Urinary bladder (tissue), 4 donors: ENCODE results near the gene SPINT3. TPM values are rescaled to one million over a fixed set of nuclear protein-coding genes. Genes with fewer than 3 reads are reported as not detected.
"Not testable (repeated sequence)": the region's sequence is repeated elsewhere in the genome, so short reads cannot be mapped to it uniquely, and the experiment has no call there.

ENCODE experiments used
- DNase-seq: peaks from one replicate; pipeline ENCODE4 v3.0.0-alpha.2; 2015; ENCODE audit errors: extremely low spot score
- H3K27ac ChIP-seq: one replicate; pipeline ENCODE4 v1.5.1; 2013; ENCODE audit warnings: low read depth, mild to moderate bottlenecking, moderate library complexity
- H3K36me3 ChIP-seq: one replicate; pipeline ENCODE4 v1.6.1; 2013; ENCODE audit warnings: mild to moderate bottlenecking, moderate library complexity; ENCODE audit not compliant: insufficient read depth
- H3K4me1 ChIP-seq: one replicate; pipeline ENCODE4 v1.6.1; 2013; ENCODE audit warnings: mild to moderate bottlenecking, moderate library complexity; ENCODE audit not compliant: insufficient read depth
- H3K4me3 ChIP-seq: one replicate; pipeline ENCODE4 v1.5.1; 2013; ENCODE audit warnings: low read depth, low read length
- WGBS: extraction: QIAGEN DNeasy Blood & Tissue Kit; methylation state at CpG from one replicate; pipeline ENCODE4 v1.1.7; 2013; 5-methylcytosine and 5-hydroxymethylcytosine counted together
- polyA plus RNA-seq: library from polyadenylated mRNA; stranded (reverse); fragments of 200-250 nt; gene quantifications from one replicate; pipeline ENCODE4 v1.2.3, GENCODE V29; 2013
- total RNA-seq: library from RNA; depleted of rRNA; stranded (reverse); fragments of >200 nt; gene quantifications from one replicate; pipeline ENCODE4 v1.2.3, GENCODE V29; 2014
- donor health status: healthy with polysubstance abuse.
- donor health status: healthy.

SPINT3 gene
- total and polyA plus RNA-seq, 2 donors: not detected

DNA sequence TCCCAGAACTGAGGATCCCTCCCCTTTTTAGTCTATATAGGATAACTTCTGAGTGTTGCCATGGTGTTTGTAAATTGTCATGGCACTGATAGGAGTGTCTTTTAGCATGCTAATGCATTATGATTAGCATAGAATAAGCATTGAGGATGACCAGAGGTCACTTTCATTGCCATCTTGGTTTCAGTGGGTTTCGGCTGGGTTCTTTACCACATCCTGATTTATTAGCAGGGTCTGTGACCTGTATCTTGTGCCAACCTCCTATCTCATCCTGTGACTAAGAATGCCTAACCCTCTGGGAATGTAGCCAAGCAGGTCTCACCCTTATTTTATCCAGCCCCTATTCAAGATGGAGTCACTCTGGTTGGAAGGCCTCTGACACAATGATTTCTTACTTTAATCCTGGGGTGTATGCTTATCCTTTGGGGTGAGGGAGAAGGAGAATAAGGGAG lies 26.3 kb downstream of the SPINT3 start:
- H3K4me3 ChIP-seq: no peak overlapping the region
- H3K4me1 ChIP-seq: no peaks in the 10 kb centered on the region
- no peaks in the 10 kb centered on the region for H3K36me3 ChIP-seq
- 49% methylated on average over 1 of the region's 1 CpG for WGBS
- no peak for DNase-seq
- H3K27ac ChIP-seq: no peak overlapping the region

DNA sequence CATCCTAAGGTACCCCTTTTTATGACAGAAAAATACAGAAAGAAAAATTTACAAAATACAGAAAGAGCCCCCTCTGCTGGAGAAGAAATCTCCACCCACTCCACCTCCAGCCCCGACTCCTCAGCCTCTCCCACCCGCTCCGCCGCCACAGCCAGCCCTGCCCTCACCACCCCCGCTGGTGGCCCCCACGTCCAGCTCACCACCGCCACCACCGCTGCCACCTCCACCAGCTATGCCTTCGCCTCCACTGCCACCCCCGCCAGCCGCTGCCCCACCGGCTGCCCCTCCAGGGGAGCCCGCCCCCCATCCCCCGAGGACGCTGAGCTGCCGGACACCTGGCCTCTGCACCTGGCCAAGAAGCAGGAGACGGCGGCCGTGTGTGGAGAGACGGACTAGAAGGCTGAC lies 28.2 kb downstream of the SPINT3 start:
- Histone ChIP-seq H3K4me1 (no peaks in the 10 kb centered on the region), H3K36me3 (no peaks in the 10 kb centered on the region), H3K27ac (no peak overlapping the region), H3K4me3 (no peak overlapping the region)
- DNase-seq: no peak
- WGBS: 23% methylated on average over 20 of the region's 20 CpGs

GRCh38 chr20:45485388-45485787 lies 30.0 kb downstream of the SPINT3 start:
- WGBS: 56% methylated on average over 4 of the region's 4 CpGs
- Histone ChIP-seq H3K4me1 (no peaks in the 10 kb centered on the region), H3K4me3 (no peak overlapping the region), H3K36me3 (no peaks in the 10 kb centered on the region), H3K27ac (no peak overlapping the region)
- DNase-seq: no peak

DNA sequence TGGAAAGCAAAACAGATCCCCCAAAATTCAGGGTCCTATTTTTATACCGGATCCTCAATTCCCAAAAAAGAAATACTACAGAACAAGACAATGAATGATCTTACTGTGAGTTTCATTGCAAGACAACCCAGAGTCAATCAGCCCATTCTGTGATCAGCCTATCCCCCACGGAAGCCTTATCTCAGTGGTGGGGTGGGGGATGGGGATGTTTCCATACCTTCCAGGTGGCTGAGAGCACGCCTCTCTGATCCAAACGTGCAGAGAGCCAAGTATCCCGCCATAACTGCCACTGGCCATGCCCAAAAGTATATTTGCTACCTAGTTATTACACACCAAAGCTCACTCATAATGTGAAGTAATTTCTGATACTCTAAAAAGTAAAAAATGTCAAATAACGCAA lies 30.7 kb downstream of the SPINT3 start:
- no peaks in the 10 kb centered on the region for H3K36me3 ChIP-seq
- H3K4me1 ChIP-seq: no peaks in the 10 kb centered on the region
- H3K4me3 ChIP-seq: no peak overlapping the region
- no peak for DNase-seq
- WGBS: 41% methylated on average over 6 of the region's 6 CpGs
- no peak overlapping the region for H3K27ac ChIP-seq

DNA sequence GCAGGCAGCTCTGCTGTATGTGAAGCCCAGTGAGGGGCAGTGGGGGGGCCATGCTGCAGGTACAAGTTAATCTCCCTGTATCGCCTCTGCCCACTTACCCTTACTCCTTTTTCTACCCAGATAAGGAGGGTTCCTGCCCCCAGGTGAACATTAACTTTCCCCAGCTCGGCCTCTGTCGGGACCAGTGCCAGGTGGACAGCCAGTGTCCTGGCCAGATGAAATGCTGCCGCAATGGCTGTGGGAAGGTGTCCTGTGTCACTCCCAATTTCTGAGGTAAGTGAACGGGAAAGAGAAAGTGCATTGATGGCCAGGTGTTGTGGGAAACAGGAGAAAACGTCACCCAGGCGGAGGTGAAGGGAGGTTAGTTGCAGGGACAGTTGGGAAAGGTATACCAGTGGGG lies 35.6 kb downstream of the SPINT3 start:
- no peaks in the 10 kb centered on the region for H3K4me1 ChIP-seq
- no peak for DNase-seq
- no peak overlapping the region for H3K27ac ChIP-seq
- H3K4me3 ChIP-seq: no peak overlapping the region
- H3K36me3 ChIP-seq: no peaks in the 10 kb centered on the region
- 92% methylated on average over 7 of the region's 7 CpGs for WGBS

- not testable (repeated sequence) for H3K36me3 ChIP-seq, DNase-seq, H3K4me3 ChIP-seq, H3K27ac ChIP-seq, H3K4me1 ChIP-seq
- 80% methylated on average over 7 of the region's 7 CpGs for WGBS
Observed at GRCh38 chr20:45477530-45478148, 37.8 kb downstream of the SPINT3 start.

DNA sequence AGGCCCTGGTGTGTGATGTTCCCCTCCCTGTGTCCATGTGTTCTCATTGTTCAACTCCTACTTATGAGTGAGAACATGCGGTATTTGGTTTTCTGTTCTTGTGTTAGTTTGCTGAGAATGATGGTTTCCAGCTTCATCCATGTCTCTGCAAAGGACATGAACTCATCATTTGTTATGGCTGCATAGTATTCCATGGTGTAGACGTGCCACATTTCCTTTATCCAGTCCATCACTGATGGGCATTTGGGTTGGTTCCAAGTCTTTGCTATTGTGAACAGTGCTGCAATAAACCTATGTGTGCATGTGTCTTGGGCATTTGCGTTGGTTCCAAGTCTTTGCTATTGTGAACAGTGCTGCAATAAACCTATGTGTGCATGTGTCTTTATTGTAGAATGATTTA lies 43.1 kb downstream of the SPINT3 start:
- not testable (repeated sequence) for H3K4me3 ChIP-seq, H3K27ac ChIP-seq, H3K4me1 ChIP-seq, DNase-seq, H3K36me3 ChIP-seq
- WGBS: 90% methylated on average over 3 of the region's 3 CpGs

- no peaks in the 10 kb centered on the region for H3K36me3 ChIP-seq
- no peak for DNase-seq
- H3K27ac ChIP-seq: peak overlapping the region; percentile 58
- H3K4me3 ChIP-seq: peak overlapping the region; percentile 52
- H3K4me1 ChIP-seq: no peaks in the 10 kb centered on the region
- 22% methylated on average over 10 of the region's 10 CpGs for whole genome bisulfite sequencing
Observed at GRCh38 chr20:45470937-45471336, 44.5 kb downstream of the SPINT3 start.

DNA sequence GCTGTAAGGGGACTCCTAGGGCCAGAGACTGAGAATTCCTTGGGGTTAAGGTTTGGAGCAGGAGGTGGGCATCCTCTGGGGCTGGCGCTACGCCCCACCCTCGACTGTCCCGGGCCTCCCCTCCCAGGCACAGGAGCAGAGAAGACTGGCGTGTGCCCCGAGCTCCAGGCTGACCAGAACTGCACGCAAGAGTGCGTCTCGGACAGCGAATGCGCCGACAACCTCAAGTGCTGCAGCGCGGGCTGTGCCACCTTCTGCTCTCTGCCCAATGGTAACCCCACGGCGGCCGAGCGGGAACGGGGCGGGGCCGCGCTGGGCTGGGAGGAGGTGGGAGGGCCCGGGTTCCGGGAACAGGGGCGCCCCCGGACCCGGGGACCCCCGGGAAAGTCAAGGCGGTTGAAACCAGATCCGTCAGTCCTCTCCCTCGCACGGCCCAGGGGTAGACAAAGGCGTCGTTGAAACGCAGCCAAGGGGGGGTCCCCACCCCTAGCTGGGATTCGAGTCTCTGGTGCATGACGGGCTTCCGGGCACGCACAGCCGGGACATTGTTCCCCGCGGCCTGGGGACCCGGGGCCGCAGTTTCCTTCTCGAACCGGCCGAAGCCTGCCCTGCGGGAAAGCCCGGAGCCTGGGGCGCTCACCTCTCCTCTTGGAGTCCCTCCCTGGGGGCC lies 45.0 kb downstream of the SPINT3 start:
- H3K27ac ChIP-seq: peak overlapping the region; percentile 58
- WGBS: under 1% methylated on average over 50 of the region's 50 CpGs
- no peaks in the 10 kb centered on the region for H3K36me3 ChIP-seq
- no peaks in the 10 kb centered on the region for H3K4me1 ChIP-seq
- peak overlapping the region; percentile 52 for H3K4me3 ChIP-seq
- no peak for DNase-seq

DNA sequence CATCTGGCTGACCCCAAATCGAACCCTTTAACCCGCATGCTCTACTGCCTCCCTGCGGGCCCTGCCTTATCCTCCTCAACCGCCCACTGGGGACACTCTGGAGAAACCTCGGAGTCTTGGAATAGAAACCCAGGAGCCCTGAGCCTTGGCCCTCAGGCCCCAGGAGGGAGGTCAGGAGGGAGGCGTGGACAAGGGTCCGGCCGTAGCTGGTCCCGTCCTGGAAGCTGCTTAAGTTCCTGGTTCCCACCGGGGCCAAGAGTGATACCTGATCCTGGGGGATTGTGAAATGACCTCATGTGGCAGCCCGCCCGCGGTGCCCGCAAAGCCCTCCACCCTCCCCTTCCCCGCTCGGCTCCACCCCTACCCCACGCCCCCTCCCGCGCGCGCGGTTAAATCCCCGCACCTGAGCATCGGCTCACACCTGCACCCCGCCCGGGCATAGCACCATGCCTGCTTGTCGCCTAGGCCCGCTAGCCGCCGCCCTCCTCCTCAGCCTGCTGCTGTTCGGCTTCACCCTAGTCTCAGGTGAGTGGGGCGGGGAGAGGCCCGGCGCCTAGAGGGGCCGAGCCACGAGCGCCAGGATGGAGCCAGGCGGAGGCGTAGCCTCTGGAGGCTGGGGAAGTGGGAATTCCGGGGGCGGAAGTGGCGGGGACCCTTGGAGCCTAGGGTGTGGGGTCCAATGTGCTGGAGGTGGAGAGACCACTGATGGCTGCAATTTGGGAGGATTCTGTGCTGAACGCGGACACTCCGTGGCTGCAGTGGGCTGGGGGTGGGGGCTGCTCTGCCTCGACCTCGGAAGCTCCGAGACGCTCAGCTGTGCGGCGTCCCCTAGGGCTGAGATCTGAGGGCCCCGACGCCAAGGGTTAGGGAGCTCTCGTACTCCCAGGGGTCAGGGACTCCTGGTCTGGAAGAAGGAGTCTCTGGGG lies 45.8 kb downstream of the SPINT3 start, which contains the start of gene WFDC2:
TSS of gene WFDC2 (plus strand) at position 418 of the 926 bp plus-strand sequence. CDS start at position 447, 29 bp downstream.
- Histone ChIP-seq H3K27ac (peak within 1 kb of the TSS; percentile 58), H3K4me1 (no peaks in the 10 kb centered on the region), H3K36me3 (no peaks in the 10 kb centered on the region), H3K4me3 (peak within 1 kb of the TSS; percentile 52)
- DNase-seq: no peak
- 9% methylated on average over 54 of the region's 54 CpGs for WGBS

- no peaks in the 10 kb centered on the region for H3K36me3 ChIP-seq
- 53% methylated on average over 3 of the region's 3 CpGs for WGBS
- DNase-seq: no peak
- H3K27ac ChIP-seq: no peak overlapping the region
- no peak overlapping the region for H3K4me3 ChIP-seq
- H3K4me1 ChIP-seq: no peaks in the 10 kb centered on the region
Observed at GRCh38 chr20:45467861-45468260, 47.6 kb downstream of the SPINT3 start.

- H3K36me3 ChIP-seq: no peaks in the 10 kb centered on the region
- H3K27ac ChIP-seq: no peak overlapping the region
- no peak overlapping the region for H3K4me3 ChIP-seq
- H3K4me1 ChIP-seq: no peaks in the 10 kb centered on the region
- no peak for DNase-seq
- whole genome bisulfite sequencing: 89% methylated on average over 6 of the region's 6 CpGs
Observed at GRCh38 chr20:45467172-45467571, 48.2 kb downstream of the SPINT3 start.

DNA sequence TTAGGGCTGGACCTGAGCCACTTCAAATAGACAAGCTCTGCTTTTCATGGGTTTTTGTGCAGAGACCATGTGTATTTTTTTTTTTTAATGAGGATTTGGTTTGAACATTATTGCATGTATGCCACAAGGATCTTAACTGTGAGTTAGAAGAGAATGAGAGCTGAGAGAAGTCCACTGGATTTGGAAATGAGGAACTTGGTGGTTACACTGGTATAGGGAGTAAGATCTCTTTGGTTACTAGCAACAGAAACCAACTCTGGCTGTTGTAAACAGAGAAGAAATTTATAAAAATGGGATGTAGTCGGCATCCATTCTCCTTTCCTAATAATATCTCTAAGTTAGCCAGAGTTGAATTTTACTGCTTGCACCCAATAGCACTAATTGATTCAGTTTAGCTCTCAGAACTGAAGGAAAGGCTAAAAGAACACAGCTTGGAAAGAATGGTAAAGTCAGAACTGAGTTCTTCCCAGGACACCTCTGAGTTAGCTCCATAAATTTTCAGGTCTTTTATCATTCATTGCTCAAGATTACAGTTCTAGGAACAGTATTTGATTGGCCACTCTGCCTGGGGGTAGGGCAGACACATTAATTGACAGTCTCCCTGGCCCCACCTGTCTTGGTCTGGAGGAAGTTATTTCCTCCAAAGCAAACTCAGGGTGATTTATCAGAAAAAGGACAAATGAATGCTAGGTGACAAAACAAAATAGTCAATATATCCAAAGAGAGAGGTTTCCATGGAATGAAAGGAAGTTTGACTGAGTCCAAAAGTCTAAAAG lies 49.7 kb downstream of the SPINT3 start:
- H3K4me1 ChIP-seq: no peaks in the 10 kb centered on the region
- H3K27ac ChIP-seq: no peak overlapping the region
- WGBS: 47% methylated on average over 1 of the region's 1 CpG
- DNase-seq: no peak
- H3K4me3 ChIP-seq: no peak overlapping the region
- no peaks in the 10 kb centered on the region for H3K36me3 ChIP-seq
